SK-N-MC (cell line): ENCODE data around the gene LINC01488.

Experiments used
- DNase-seq: peaks from one replicate; pipeline ENCODE4 v3.0.0-alpha.2; 2011; ENCODE audit warnings: low read depth, low spot score
- H3K27ac ChIP-seq: fragments of 200-600 bp; sonication (generic); 2 replicates; pipeline ENCODE4 v1.5.1; 2016; ENCODE audit warnings: mixed run types
- H3K36me3 ChIP-seq: fragments of 200-600 bp; sonication (generic); 2 replicates; pipeline ENCODE4 v1.6.1; 2017; ENCODE audit warnings: antibody characterized with exemption, low read length, mixed read lengths; ENCODE audit not compliant: insufficient read depth
- H3K4me3 ChIP-seq: fragments of 200-600 bp; sonication (generic); 2 replicates; pipeline ENCODE4 v1.5.1; 2016
- H3K9ac ChIP-seq: fragments of 200-600 bp; sonication (generic); 2 replicates; pipeline ENCODE4 v1.8.0; 2017; ENCODE audit warnings: mixed run types, mixed read lengths; ENCODE audit not compliant: insufficient read length
- H3K9me3 ChIP-seq: fragments of 200-600 bp; sonication (generic); 2 replicates; pipeline ENCODE4 v1.6.1; 2017; ENCODE audit warnings: low read depth, mild to moderate bottlenecking, antibody characterized with exemption, low read length, moderate library complexity, mixed read lengths
- EZH2 ChIP-seq: fragments of 200-600 bp; sonication (generic); IDR thresholded peaks from one replicate; pipeline ENCODE4 v1.6.1; 2017; ENCODE audit warnings: antibody characterized with exemption
- FOXP2 ChIP-seq: optimal IDR thresholded peaks from 2 replicates; pipeline ENCODE3; 2011; ENCODE audit warnings: mild to moderate bottlenecking, moderate library complexity; ENCODE audit not compliant: insufficient read depth; ENCODE audit errors: extremely low read length, control extremely low read depth
- POLR2AphosphoS5 ChIP-seq: IDR thresholded peaks from 2 replicates; pipeline ENCODE4 v1.6.1; 2012; ENCODE audit warnings: mild to moderate bottlenecking, low read depth, low read length, borderline replicate concordance

Gene LINC01488

GRCh38 chr11:69509846-69510390, 28.5 kb downstream of the LINC01488 start:
- DNase-seq = no peak

GRCh38 chr11:69510471-69511357, 29.3 kb downstream of the LINC01488 start:
- no peaks in the 10 kb centered on the region for H3K9me3 ChIP-seq
- no peak overlapping the region for H3K4me3 ChIP-seq
- no peaks in the 10 kb centered on the region for H3K36me3 ChIP-seq
- H3K9ac ChIP-seq = no peak overlapping the region
- DNase-seq = no peak
- H3K27ac ChIP-seq = no peak overlapping the region
- TF ChIP-seq POLR2AphosphoS5 (no peak), EZH2 (no peak), FOXP2 (no peak)

More at GRCh38 chr11:69509846-69510390, 28.5 kb downstream of the LINC01488 start:
- Histone ChIP-seq H3K36me3 (no peaks in the 10 kb centered on the region), H3K27ac (no peak overlapping the region), H3K9me3 (no peaks in the 10 kb centered on the region), H3K4me3 (no peak overlapping the region), H3K9ac (no peak overlapping the region)
- TF ChIP-seq EZH2 = no peak
- no peak for TF ChIP-seq FOXP2
- no peak for TF ChIP-seq POLR2AphosphoS5

- H3K9ac ChIP-seq = no peak overlapping the region
- no peak for DNase-seq
- TF ChIP-seq FOXP2 = no peak
- TF ChIP-seq EZH2 = no peak
- TF ChIP-seq POLR2AphosphoS5 = no peak
Observed at GRCh38 chr11:69511358-69512055, 30.0 kb downstream of the LINC01488 start.

GRCh38 chr11:69512136-69512535, 30.7 kb downstream of the LINC01488 start:
- TF ChIP-seq EZH2 (no peak), FOXP2 (no peak), POLR2AphosphoS5 (no peak)
- no peak overlapping the region for H3K9ac ChIP-seq
- H3K4me3 ChIP-seq = no peak overlapping the region
- H3K27ac ChIP-seq = no peak overlapping the region
- DNase-seq = no peak
- H3K36me3 ChIP-seq = no peaks in the 10 kb centered on the region
- no peaks in the 10 kb centered on the region; the same call in 1 of the 2 replicates for H3K9me3 ChIP-seq

More at GRCh38 chr11:69511358-69512055, 30.0 kb downstream of the LINC01488 start:
- Histone ChIP-seq H3K27ac (no peak overlapping the region), H3K9me3 (no peaks in the 10 kb centered on the region; the same call in 1 of the 2 replicates), H3K36me3 (no peaks in the 10 kb centered on the region), H3K4me3 (no peak overlapping the region)

GRCh38 chr11:69512790-69513189, 31.3 kb downstream of the LINC01488 start:
- Histone ChIP-seq H3K4me3 (no peak overlapping the region), H3K36me3 (no peaks in the 10 kb centered on the region), H3K9me3 (no peaks in the 10 kb centered on the region; the same call in 1 of the 2 replicates), H3K27ac (no peak overlapping the region), H3K9ac (no peak overlapping the region)
- no peak for TF ChIP-seq EZH2
- no peak for TF ChIP-seq POLR2AphosphoS5
- TF ChIP-seq FOXP2 = no peak
- DNase-seq = no peak

- H3K4me3 ChIP-seq = no peak overlapping the region
- DNase-seq = no peak
- no peaks in the 10 kb centered on the region; the same call in 1 of the 2 replicates for H3K9me3 ChIP-seq
- H3K27ac ChIP-seq = no peak overlapping the region
- H3K36me3 ChIP-seq = no peaks in the 10 kb centered on the region
- H3K9ac ChIP-seq = no peak overlapping the region
- no peak for TF ChIP-seq FOXP2
- TF ChIP-seq POLR2AphosphoS5 = no peak
- no peak for TF ChIP-seq EZH2
Observed at GRCh38 chr11:69513196-69513595, 31.7 kb downstream of the LINC01488 start.

GRCh38 chr11:69513663-69514224, 32.3 kb downstream of the LINC01488 start:
- Histone ChIP-seq H3K27ac (no peak overlapping the region), H3K36me3 (no peaks in the 10 kb centered on the region), H3K4me3 (no peak overlapping the region), H3K9ac (no peak overlapping the region), H3K9me3 (no peaks in the 10 kb centered on the region; the same call in 1 of the 2 replicates)
- DNase-seq = no peak
- TF ChIP-seq FOXP2 = no peak
- TF ChIP-seq EZH2 = no peak
- TF ChIP-seq POLR2AphosphoS5 = no peak

- no peak overlapping the region for H3K4me3 ChIP-seq
- no peaks in the 10 kb centered on the region; the same call in 1 of the 2 replicates for H3K9me3 ChIP-seq
- no peaks in the 10 kb centered on the region for H3K36me3 ChIP-seq
- H3K9ac ChIP-seq = no peak overlapping the region
- no peak for TF ChIP-seq EZH2
- no peak for TF ChIP-seq POLR2AphosphoS5
- no peak for TF ChIP-seq FOXP2
- no peak for DNase-seq
- no peak overlapping the region for H3K27ac ChIP-seq
Observed at GRCh38 chr11:69514771-69515170, 33.3 kb downstream of the LINC01488 start.
